ENCODE measurements around the gene ACOX1. TPM values are rescaled to one million over a fixed set of nuclear protein-coding genes. Genes with fewer than 3 reads are reported as not detected.

The ACOX1 gene
- total and polyA plus RNA-seq, 4 donors = 33.3 to 293 (median 63.4) TPM

DNA sequence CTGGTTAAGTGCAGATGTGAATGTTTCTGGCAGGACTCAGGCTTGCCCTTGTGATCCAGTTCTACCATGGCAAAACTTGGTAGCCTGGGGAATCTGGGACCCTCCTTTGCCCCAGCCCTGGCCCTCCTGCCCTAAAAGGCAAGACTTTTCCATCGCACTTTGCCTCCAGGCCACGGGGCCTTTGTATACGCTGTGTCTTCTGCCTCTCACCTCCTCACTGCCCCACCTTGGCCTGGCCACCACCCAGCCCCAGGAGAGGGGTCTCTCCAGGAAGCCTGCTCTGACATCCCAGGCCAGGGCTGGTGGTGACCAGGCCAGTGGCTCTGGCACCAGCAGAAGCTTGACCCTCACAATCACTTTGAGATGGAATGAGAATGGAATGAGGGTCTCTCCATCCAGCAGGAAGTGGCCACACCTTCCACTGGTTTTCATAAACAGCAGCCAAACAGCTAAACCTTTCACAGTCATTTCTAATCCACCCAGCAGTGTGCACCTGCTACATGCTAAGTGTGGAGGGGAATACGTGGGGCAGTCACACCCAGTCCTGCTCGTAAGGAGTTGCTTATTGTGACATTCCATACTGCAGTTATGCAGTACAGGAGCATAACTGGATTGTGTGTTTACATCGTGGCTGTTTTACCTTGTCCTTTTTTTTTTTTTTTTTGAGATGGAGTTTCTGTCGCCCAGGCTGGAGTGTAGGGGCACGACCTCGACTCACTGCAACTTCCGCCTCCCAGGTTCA lies 72.7 kb downstream of the ACOX1 start:
- WGBS = 91% methylated on average over 10 of the region's 10 CpGs
- H3K9ac ChIP-seq (ENCODE audit: low read depth in 1 of 2, low read length in 2 of 2) = no peak overlapping the region
- H3K4me3 ChIP-seq (ENCODE audit: low read depth in 1 of 3, low read length in 3 of 3) = no peak overlapping the region
- no peaks in the 10 kb centered on the region for H3K27me3 ChIP-seq (ENCODE audit: control insufficient read depth in 4 of 4, insufficient read depth in 4 of 4, low read length in 3 of 4)
- peaks cover 5 to 21% (median 10%) of the 10 kb centered on the region in 4 donors for H3K4me1 ChIP-seq (ENCODE audit: control insufficient read depth in 4 of 4, insufficient read depth in 4 of 4, low read length in 3 of 4)
- H3K9me3 ChIP-seq (ENCODE audit: control insufficient read depth in 4 of 4, low read length in 3 of 4) = no peaks in the 10 kb centered on the region
- DNase-seq (ENCODE audit: low spot score) = no peak
- H3K36me3 ChIP-seq (ENCODE audit: control insufficient read depth in 4 of 4, insufficient read depth in 3 of 4, low read depth in 1 of 4, low read length in 3 of 4) = peaks cover under 1 to 7% (median 3%) of the 10 kb centered on the region in 4 donors
- no peak overlapping the region for H3K27ac ChIP-seq (ENCODE audit: low read depth in 1 of 2, low read length in 2 of 2)
- TF ChIP-seq HNF4A (conservative IDR thresholded peaks at IDR 0.05) (no peak), EGR1 (IDR thresholded peaks at IDR 0.05; ENCODE audit: low read depth in 2 of 2) (no peak), ZBTB33 (IDR thresholded peaks at IDR 0.05) (no peak), NR2F2 (IDR thresholded peaks at IDR 0.05) (no peak), GABPA (IDR thresholded peaks at IDR 0.05 in 1 of 2, conservative IDR thresholded peaks at IDR 0.05 in 1 of 2) (no peak), TAF1 (conservative IDR thresholded peaks at IDR 0.05) (no peak), JUND (IDR thresholded peaks at IDR 0.05) (no peak), ATF3 (IDR thresholded peaks at IDR 0.05) (no peak), REST (IDR thresholded peaks at IDR 0.05) (no peak), FOXA2 (IDR thresholded peaks at IDR 0.05) (no peak), YY1 (IDR thresholded peaks at IDR 0.05) (no peak), FOXA1 (IDR thresholded peaks at IDR 0.05) (no peak)
- TF ChIP-seq, protein P1, sequence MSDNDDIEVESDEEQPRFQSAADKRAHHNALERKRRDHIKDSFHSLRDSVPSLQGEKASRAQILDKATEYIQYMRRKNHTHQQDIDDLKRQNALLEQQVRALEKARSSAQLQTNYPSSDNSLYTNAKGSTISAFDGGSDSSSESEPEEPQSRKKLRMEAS (IDR thresholded peaks at IDR 0.05) = no peak
- TF ChIP-seq, protein P2, sequence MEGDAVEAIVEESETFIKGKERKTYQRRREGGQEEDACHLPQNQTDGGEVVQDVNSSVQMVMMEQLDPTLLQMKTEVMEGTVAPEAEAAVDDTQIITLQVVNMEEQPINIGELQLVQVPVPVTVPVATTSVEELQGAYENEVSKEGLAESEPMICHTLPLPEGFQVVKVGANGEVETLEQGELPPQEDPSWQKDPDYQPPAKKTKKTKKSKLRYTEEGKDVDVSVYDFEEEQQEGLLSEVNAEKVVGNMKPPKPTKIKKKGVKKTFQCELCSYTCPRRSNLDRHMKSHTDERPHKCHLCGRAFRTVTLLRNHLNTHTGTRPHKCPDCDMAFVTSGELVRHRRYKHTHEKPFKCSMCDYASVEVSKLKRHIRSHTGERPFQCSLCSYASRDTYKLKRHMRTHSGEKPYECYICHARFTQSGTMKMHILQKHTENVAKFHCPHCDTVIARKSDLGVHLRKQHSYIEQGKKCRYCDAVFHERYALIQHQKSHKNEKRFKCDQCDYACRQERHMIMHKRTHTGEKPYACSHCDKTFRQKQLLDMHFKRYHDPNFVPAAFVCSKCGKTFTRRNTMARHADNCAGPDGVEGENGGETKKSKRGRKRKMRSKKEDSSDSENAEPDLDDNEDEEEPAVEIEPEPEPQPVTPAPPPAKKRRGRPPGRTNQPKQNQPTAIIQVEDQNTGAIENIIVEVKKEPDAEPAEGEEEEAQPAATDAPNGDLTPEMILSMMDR (IDR thresholded peaks at IDR 0.05; ENCODE audit: low read depth, low read length, missing input control) = no peak
